Measurements from ENCODE around the gene ARMC7. TPM values are rescaled to one million over a fixed set of nuclear protein-coding genes. Genes with fewer than 3 reads are reported as not detected.

ARMC7 gene
- total RNA-seq, result 1.0 TPM

GRCh38 chr17:75109407-75110233 is at the start of gene ARMC7:
Gene ARMC7 (plus strand): TSS chr17:75109969. CDS start chr17:75110289, 320 bp downstream.
- Histone ChIP-seq H3K27ac (ENCODE audit: low read depth, low read length) (no peak within 1 kb of the TSS), H3K9me3 (ENCODE audit: control insufficient read depth in 3 of 3, low read length in 3 of 3) (no peaks in the 10 kb centered on the region), H3K36me3 (ENCODE audit: control insufficient read depth in 3 of 3, insufficient read depth in 3 of 3, low read length in 3 of 3) (peaks cover 0 to 6% (median 0%) of the 10 kb centered on the region in 3 donors), H3K9ac (ENCODE audit: low read depth in 1 of 3, low read length in 3 of 3) (peak within 1 kb of the TSS; percentile 75 to 84 (median 81)), H3K4me1 (ENCODE audit: control insufficient read depth in 3 of 3, insufficient read depth in 3 of 3, low read length in 3 of 3) (peaks cover 20 to 25% (median 23%) of the 10 kb centered on the region in 3 donors), H3K27me3 (ENCODE audit: control insufficient read depth in 3 of 3, insufficient read depth in 3 of 3, low read length in 3 of 3) (no peaks in the 10 kb centered on the region), H3K4me3 (ENCODE audit: low read length in 3 of 3) (peak within 1 kb of the TSS; percentile 75 to 85 (median 84))

- H3K4me3 ChIP-seq (ENCODE audit: low read length in 3 of 3), result peak overlapping the region in 1 of 3 donors; percentile 18
- H3K27ac ChIP-seq (ENCODE audit: low read depth, low read length), result peak overlapping the region; percentile 79
- no peaks in the 10 kb centered on the region for H3K9me3 ChIP-seq (ENCODE audit: control insufficient read depth in 3 of 3, low read length in 3 of 3)
- H3K9ac ChIP-seq (ENCODE audit: low read depth in 1 of 3, low read length in 3 of 3), result peak overlapping the region; percentile 16 to 74 (median 59)
- no peaks in the 10 kb centered on the region for H3K27me3 ChIP-seq (ENCODE audit: control insufficient read depth in 3 of 3, insufficient read depth in 3 of 3, low read length in 3 of 3)
- peaks cover 8 to 20% (median 15%) of the 10 kb centered on the region in 3 donors for H3K4me1 ChIP-seq (ENCODE audit: control insufficient read depth in 3 of 3, insufficient read depth in 3 of 3, low read length in 3 of 3)
- H3K36me3 ChIP-seq (ENCODE audit: control insufficient read depth in 3 of 3, insufficient read depth in 3 of 3, low read length in 3 of 3), result peaks cover 32 to 42% (median 39%) of the 10 kb centered on the region in 3 donors
Observed at GRCh38 chr17:75060434-75061054, 49.2 kb upstream of the ARMC7 start.

- H3K4me1 ChIP-seq (ENCODE audit: control insufficient read depth in 3 of 3, insufficient read depth in 3 of 3, low read length in 3 of 3), result peaks cover 8 to 20% (median 15%) of the 10 kb centered on the region in 3 donors
- H3K27ac ChIP-seq (ENCODE audit: low read depth, low read length), result peak overlapping the region; percentile 79
- H3K9ac ChIP-seq (ENCODE audit: low read depth in 1 of 3, low read length in 3 of 3), result peak overlapping the region in 2 of 3 donors; percentile 16 to 70
- H3K9me3 ChIP-seq (ENCODE audit: control insufficient read depth in 3 of 3, low read length in 3 of 3), result no peaks in the 10 kb centered on the region
- no peak overlapping the region for H3K4me3 ChIP-seq (ENCODE audit: low read length in 3 of 3)
- peaks cover 32 to 41% (median 39%) of the 10 kb centered on the region in 3 donors for H3K36me3 ChIP-seq (ENCODE audit: control insufficient read depth in 3 of 3, insufficient read depth in 3 of 3, low read length in 3 of 3)
- H3K27me3 ChIP-seq (ENCODE audit: control insufficient read depth in 3 of 3, insufficient read depth in 3 of 3, low read length in 3 of 3), result no peaks in the 10 kb centered on the region
Observed at GRCh38 chr17:75061055-75061438, 48.7 kb upstream of the ARMC7 start.

- Histone ChIP-seq H3K4me3 (ENCODE audit: low read length in 3 of 3) (no peak overlapping the region), H3K27ac (ENCODE audit: low read depth, low read length) (no peak overlapping the region), H3K4me1 (ENCODE audit: control insufficient read depth in 3 of 3, insufficient read depth in 3 of 3, low read length in 3 of 3) (peaks cover 8 to 20% (median 15%) of the 10 kb centered on the region in 3 donors), H3K27me3 (ENCODE audit: control insufficient read depth in 3 of 3, insufficient read depth in 3 of 3, low read length in 3 of 3) (no peaks in the 10 kb centered on the region), H3K9me3 (ENCODE audit: control insufficient read depth in 3 of 3, low read length in 3 of 3) (no peaks in the 10 kb centered on the region), H3K36me3 (ENCODE audit: control insufficient read depth in 3 of 3, insufficient read depth in 3 of 3, low read length in 3 of 3) (peaks cover 32 to 40% (median 39%) of the 10 kb centered on the region in 3 donors), H3K9ac (ENCODE audit: low read depth in 1 of 3, low read length in 3 of 3) (no peak overlapping the region)
Observed at GRCh38 chr17:75061618-75062017, 48.2 kb upstream of the ARMC7 start.

GRCh38 chr17:75063201-75063600 is 46.6 kb upstream of the ARMC7 start:
- no peaks in the 10 kb centered on the region for H3K9me3 ChIP-seq (ENCODE audit: control insufficient read depth in 3 of 3, low read length in 3 of 3)
- H3K9ac ChIP-seq (ENCODE audit: low read depth in 1 of 3, low read length in 3 of 3), result no peak overlapping the region
- H3K27ac ChIP-seq (ENCODE audit: low read depth, low read length), result no peak overlapping the region
- H3K27me3 ChIP-seq (ENCODE audit: control insufficient read depth in 3 of 3, insufficient read depth in 3 of 3, low read length in 3 of 3), result no peaks in the 10 kb centered on the region
- no peak overlapping the region for H3K4me3 ChIP-seq (ENCODE audit: low read length in 3 of 3)
- peaks cover 8 to 20% (median 15%) of the 10 kb centered on the region in 3 donors for H3K4me1 ChIP-seq (ENCODE audit: control insufficient read depth in 3 of 3, insufficient read depth in 3 of 3, low read length in 3 of 3)
- peaks cover 32 to 40% (median 39%) of the 10 kb centered on the region in 3 donors for H3K36me3 ChIP-seq (ENCODE audit: control insufficient read depth in 3 of 3, insufficient read depth in 3 of 3, low read length in 3 of 3)

GRCh38 chr17:75063626-75064025 is 46.1 kb upstream of the ARMC7 start:
- Histone ChIP-seq H3K36me3 (ENCODE audit: control insufficient read depth in 3 of 3, insufficient read depth in 3 of 3, low read length in 3 of 3) (peaks cover 32 to 40% (median 39%) of the 10 kb centered on the region in 3 donors), H3K4me1 (ENCODE audit: control insufficient read depth in 3 of 3, insufficient read depth in 3 of 3, low read length in 3 of 3) (peaks cover 8 to 20% (median 15%) of the 10 kb centered on the region in 3 donors), H3K27ac (ENCODE audit: low read depth, low read length) (no peak overlapping the region), H3K9me3 (ENCODE audit: control insufficient read depth in 3 of 3, low read length in 3 of 3) (no peaks in the 10 kb centered on the region), H3K4me3 (ENCODE audit: low read length in 3 of 3) (no peak overlapping the region), H3K27me3 (ENCODE audit: control insufficient read depth in 3 of 3, insufficient read depth in 3 of 3, low read length in 3 of 3) (no peaks in the 10 kb centered on the region), H3K9ac (ENCODE audit: low read depth in 1 of 3, low read length in 3 of 3) (no peak overlapping the region)

GRCh38 chr17:75064040-75064439 is 45.7 kb upstream of the ARMC7 start:
- H3K4me1 ChIP-seq (ENCODE audit: control insufficient read depth in 3 of 3, insufficient read depth in 3 of 3, low read length in 3 of 3), result peaks cover 8 to 20% (median 15%) of the 10 kb centered on the region in 3 donors
- no peaks in the 10 kb centered on the region for H3K9me3 ChIP-seq (ENCODE audit: control insufficient read depth in 3 of 3, low read length in 3 of 3)
- no peak overlapping the region for H3K4me3 ChIP-seq (ENCODE audit: low read length in 3 of 3)
- H3K9ac ChIP-seq (ENCODE audit: low read depth in 1 of 3, low read length in 3 of 3), result no peak overlapping the region
- no peaks in the 10 kb centered on the region for H3K27me3 ChIP-seq (ENCODE audit: control insufficient read depth in 3 of 3, insufficient read depth in 3 of 3, low read length in 3 of 3)
- H3K36me3 ChIP-seq (ENCODE audit: control insufficient read depth in 3 of 3, insufficient read depth in 3 of 3, low read length in 3 of 3), result peaks cover 32 to 40% (median 39%) of the 10 kb centered on the region in 3 donors
- H3K27ac ChIP-seq (ENCODE audit: low read depth, low read length), result no peak overlapping the region

- Histone ChIP-seq H3K27me3 (ENCODE audit: control insufficient read depth in 3 of 3, insufficient read depth in 3 of 3, low read length in 3 of 3) (no peaks in the 10 kb centered on the region), H3K36me3 (ENCODE audit: control insufficient read depth in 3 of 3, insufficient read depth in 3 of 3, low read length in 3 of 3) (peaks cover 32 to 40% (median 39%) of the 10 kb centered on the region in 3 donors), H3K9me3 (ENCODE audit: control insufficient read depth in 3 of 3, low read length in 3 of 3) (no peaks in the 10 kb centered on the region), H3K4me1 (ENCODE audit: control insufficient read depth in 3 of 3, insufficient read depth in 3 of 3, low read length in 3 of 3) (peaks cover 5 to 17% (median 12%) of the 10 kb centered on the region in 3 donors), H3K4me3 (ENCODE audit: low read length in 3 of 3) (no peak overlapping the region), H3K9ac (ENCODE audit: low read depth in 1 of 3, low read length in 3 of 3) (no peak overlapping the region), H3K27ac (ENCODE audit: low read depth, low read length) (no peak overlapping the region)
Observed at GRCh38 chr17:75064460-75064859, 45.3 kb upstream of the ARMC7 start.

- Histone ChIP-seq H3K27ac (ENCODE audit: low read depth, low read length) (no peak overlapping the region), H3K9ac (ENCODE audit: low read depth in 1 of 3, low read length in 3 of 3) (no peak overlapping the region), H3K4me1 (ENCODE audit: control insufficient read depth in 3 of 3, insufficient read depth in 3 of 3, low read length in 3 of 3) (peaks cover 3 to 12% (median 7%) of the 10 kb centered on the region in 3 donors), H3K9me3 (ENCODE audit: control insufficient read depth in 3 of 3, low read length in 3 of 3) (no peaks in the 10 kb centered on the region), H3K4me3 (ENCODE audit: low read length in 3 of 3) (no peak overlapping the region), H3K36me3 (ENCODE audit: control insufficient read depth in 3 of 3, insufficient read depth in 3 of 3, low read length in 3 of 3) (peaks cover 32 to 40% (median 39%) of the 10 kb centered on the region in 3 donors), H3K27me3 (ENCODE audit: control insufficient read depth in 3 of 3, insufficient read depth in 3 of 3, low read length in 3 of 3) (no peaks in the 10 kb centered on the region)
Observed at GRCh38 chr17:75064867-75065561, 44.8 kb upstream of the ARMC7 start.
